Right cardiac atrium (tissue), 5 donors: ENCODE measurements around the gene TMEM244. TPM values are rescaled to one million over a fixed set of nuclear protein-coding genes. Genes with fewer than 3 reads are reported as not detected.

Experiments used
- ATAC-seq, 2 donors: fragments of 200-7000 bp; cut with Tn5 transposase; one replicate each; pipeline versions ENCODE4 v1.8.0 to v1.9.1; 2020; ENCODE audit warnings: moderate library complexity in 2 of 2, mild to moderate bottlenecking in 1 of 2
- DNase-seq, 3 donors: peaks; one replicate each; pipeline ENCODE4 v3.0.0-alpha.2; 2020
- H3K27ac ChIP-seq: one replicate; pipeline ENCODE4 v1.5.1; 2013; ENCODE audit warnings: mild to moderate bottlenecking, low read length, control low read depth, moderate library complexity
- H3K27me3 ChIP-seq: one replicate; pipeline ENCODE4 v1.6.1; 2013; ENCODE audit not compliant: control insufficient read depth, insufficient read depth
- H3K4me1 ChIP-seq: one replicate; pipeline ENCODE4 v1.6.1; 2013; ENCODE audit warnings: low read length; ENCODE audit not compliant: control insufficient read depth, insufficient read depth
- H3K4me3 ChIP-seq: one replicate; pipeline ENCODE4 v1.5.1; 2013; ENCODE audit warnings: low read length, control low read depth
- H3K9me3 ChIP-seq: one replicate; pipeline ENCODE4 v1.6.1; 2013; ENCODE audit warnings: low read length; ENCODE audit not compliant: control insufficient read depth
- WGBS: extraction: QIAGEN DNeasy Blood & Tissue Kit; methylation state at CpG from one replicate; pipeline ENCODE4 v1.1.7; 2013; 5-methylcytosine and 5-hydroxymethylcytosine counted together
- intact Hi-C, 4 donors: fragments of 100-400 bp; cut with DNase I; formaldehyde crosslinking; loops; one replicate each; pipeline versions ENCODE4 v1.11.0 to v1.14.0; 2022 to 2023
- polyA plus RNA-seq: library from polyadenylated mRNA; stranded (reverse); fragments of 200-250 nt; gene quantifications from one replicate; pipeline ENCODE4 v1.2.3, GENCODE V29; 2013
- total RNA-seq, 4 donors: library from RNA; stranded (reverse); fragmentation: NEBNext Ultra II Directional; extraction: Animal tissue kit (Norgen Biotek cat#: 25700); gene quantifications; one replicate each; pipeline ENCODE4 v1.2.1, GENCODE V29; 2021
- donor health status: healthy with polysubstance abuse.
- donor health status: DM: no; HTN: yes; CAD: no.
- donor health status: DM: no; HTN: no; CAD: no.
- donor health status: DM: no; HTN: yes; CAD: no; lungs with severe emphysema.
- donor health status: DM: yes; HTN: yes; CAD: no.

The TMEM244 gene
- total and polyA plus RNA-seq, 5 donors = not detected

DNA sequence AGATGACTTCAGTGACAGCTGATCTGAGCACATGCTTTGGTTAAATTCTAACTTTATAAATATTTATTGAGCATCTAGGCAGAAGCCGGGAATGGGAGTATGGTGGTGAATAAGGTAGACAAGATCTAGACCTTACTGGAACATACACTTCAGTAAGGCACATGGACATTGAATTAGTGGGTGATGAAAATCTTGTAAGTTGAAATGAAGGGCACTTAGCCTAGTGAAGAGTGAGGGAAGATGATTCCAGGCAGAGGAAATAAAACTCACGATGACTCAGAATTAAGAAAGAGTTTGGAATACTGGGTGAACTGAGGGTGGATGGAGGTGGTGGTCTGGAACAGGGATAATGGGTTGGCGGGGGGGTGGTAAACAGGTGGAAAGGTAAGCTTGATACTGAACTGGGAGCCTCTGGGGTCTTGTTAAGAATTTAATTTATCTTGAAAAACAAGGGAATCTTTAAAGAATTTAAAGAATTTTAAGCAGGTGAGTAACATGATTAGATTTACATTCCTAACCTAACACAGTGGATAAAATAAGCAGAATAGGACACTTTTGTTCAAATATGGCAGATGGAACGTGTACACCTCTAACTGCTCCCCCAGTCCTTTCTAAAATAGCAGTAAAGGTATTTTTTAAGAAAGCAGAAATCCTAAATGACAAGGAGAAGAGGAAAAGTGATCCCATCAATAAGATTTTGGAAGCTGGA, 75.9 kb downstream of the TMEM244 start:
- Histone ChIP-seq H3K27ac (no peak overlapping the region), H3K9me3 (no peaks in the 10 kb centered on the region), H3K27me3 (no peaks in the 10 kb centered on the region), H3K4me3 (no peak overlapping the region), H3K4me1 (no peaks in the 10 kb centered on the region)
- ATAC-seq = no peak
- intact Hi-C loops = no loop called here
- WGBS = 78% methylated on average over 4 of the region's 4 CpGs
- no peak for DNase-seq

Other genes with a start within 250 kb of the TMEM244 start
- 1 to 10 TPM; 5.3 to 6.5 (median 5.8) TPM for gene ARHGAP18, start 151.1 kb downstream of the TMEM244 start, total RNA-seq
- 3.0 TPM for gene ARHGAP18, start 151.1 kb downstream of the TMEM244 start, polyA plus RNA-seq
- 1 to 10 TPM; 3.4 to 4.1 (median 3.7) TPM for gene L3MBTL3, start 157.3 kb upstream of the TMEM244 start, total RNA-seq
- 1.4 TPM for gene L3MBTL3, start 157.3 kb upstream of the TMEM244 start, polyA plus RNA-seq